COLO668 (cell line): ENCODE measurements around the gene FBXO22.
"Not testable (repeated sequence)": the region's sequence is repeated elsewhere in the genome, so short reads cannot be mapped to it uniquely, and the experiment has no call there.

Source experiments
- DNase-seq: peaks from one replicate; lab custom pipeline; 2025; ENCODE audit not compliant: unreplicated experiment; lab: John Stamatoyannopoulos, UW

FBXO22 gene

DNA sequence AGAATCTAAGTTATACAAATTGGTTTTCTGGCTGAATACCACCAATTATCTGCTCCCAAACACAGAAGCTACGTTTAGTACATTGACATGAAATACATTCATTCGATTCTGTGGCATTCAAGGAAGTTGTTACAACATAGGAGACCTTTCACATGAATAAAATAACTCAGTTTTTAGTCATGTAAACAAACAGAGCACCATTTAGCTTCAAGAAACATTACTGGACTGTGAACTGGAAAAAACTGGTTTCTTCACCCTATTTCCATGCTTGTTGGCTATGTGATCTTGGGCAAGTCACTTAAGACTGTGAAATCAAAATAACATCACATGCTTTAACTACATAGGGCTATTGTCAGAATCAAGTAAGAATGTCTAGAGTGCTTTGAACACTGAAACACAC lies 62.4 kb downstream of the FBXO22 start:
- DNase-seq = no peak

DNA sequence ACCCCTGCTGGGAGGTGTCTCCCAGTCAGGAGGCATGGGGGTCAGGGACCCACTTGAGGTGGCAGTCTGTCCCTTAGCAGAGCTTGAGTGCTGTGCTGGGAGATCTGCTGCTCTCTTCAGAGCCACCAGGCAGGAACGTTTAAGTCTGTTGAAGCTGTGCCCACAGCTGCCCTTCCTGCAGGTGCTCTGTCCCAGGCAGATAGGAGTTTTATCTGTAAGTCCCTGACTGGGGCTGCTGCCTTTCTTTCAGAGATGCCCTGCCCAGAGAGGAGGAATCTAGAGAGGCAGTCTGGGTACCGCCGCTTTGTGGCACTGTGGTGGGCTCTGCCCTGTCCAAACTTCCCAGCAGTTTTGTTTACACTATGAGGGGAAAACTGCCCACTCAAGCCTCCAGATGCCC lies 73.1 kb downstream of the FBXO22 start:
- DNase-seq = not testable (repeated sequence)

DNA sequence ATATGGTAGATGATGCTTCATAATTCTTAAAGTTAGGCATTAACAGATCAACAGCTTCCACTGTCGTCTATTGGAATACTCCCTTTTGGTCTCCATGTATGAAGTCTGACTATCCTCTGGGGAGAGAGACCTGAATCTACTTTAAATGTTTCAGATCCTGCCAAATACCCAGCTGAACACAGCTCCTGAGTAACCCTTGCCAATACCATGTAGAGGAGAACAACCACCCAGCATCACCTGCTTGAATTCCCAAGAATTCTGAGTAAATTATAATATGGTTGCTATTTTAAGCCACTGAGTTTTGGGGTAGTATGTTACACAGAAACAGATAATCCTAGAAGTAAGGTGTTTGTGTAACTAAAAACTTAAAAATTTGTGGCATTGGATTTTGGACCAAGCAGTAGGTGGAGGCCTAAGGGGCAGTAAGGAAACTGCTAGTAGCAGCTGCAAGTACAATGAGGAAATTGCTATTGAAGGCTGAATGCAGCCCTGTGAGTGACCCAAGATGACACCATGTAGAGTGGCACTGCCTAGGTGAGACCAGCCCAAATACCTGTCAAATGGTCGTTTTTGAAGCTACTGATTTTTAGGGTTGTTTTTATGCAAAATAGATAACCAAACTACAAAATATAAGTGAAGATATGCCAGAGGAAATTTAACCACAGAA lies 77.6 kb downstream of the FBXO22 start:
- no peak for DNase-seq

DNA sequence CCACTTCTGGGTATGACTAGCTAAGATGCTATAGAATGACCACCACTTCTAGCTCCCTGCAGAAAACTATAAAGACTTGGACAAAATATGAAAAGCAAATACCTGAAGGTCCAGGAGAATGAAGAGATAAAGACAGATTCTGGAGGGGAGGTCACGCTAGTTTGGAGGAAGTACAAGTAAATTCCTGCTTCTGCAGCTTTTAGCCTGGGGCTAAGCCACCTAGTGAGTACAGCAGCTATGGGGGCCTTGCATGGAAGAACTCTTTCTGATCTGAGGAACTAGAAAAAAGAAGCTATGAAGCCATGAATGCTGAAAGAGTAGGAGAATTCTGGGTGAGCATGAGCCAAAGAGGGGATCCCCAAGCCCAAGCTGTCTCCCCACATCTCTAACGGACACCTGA lies 78.8 kb downstream of the FBXO22 start:
- DNase-seq = no peak

DNA sequence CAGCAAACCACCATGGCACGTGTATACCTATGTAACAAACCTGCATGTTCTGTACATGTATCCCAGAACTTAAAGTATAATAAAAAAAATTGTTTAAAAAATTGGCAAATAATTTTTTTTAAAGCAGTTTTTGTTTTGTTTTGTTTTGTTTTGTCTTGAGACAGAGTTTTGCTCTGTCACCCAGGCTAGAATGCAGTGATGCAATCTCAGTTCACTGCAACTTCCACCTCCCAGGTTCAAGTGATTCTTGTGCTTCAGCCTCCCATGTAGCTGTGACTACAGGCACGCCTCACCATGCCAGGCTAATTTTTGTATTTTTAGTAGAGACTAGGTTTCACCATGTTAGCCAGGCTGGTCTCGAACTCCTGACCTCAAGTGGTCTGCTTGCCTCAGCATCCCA lies 81.0 kb downstream of the FBXO22 start:
- DNase-seq = not testable (repeated sequence)

DNA sequence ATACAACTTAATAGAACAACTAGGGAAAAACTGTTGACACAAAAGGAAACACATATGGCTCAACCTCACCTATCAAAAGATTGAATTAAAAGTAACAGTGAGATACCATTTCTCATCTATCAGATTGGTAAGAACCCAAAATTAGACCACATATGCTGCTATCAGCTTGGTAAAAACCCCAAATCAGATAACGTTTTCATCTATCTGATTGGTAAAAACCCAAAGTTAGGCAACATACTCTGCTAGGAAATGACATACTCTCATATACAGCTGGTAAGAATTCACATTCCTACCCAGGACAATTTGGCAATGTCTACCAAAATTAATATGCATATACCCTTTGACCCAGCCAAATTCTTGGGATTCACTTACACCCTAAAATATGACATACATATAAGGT lies 82.3 kb downstream of the FBXO22 start:
- DNase-seq = no peak

DNA sequence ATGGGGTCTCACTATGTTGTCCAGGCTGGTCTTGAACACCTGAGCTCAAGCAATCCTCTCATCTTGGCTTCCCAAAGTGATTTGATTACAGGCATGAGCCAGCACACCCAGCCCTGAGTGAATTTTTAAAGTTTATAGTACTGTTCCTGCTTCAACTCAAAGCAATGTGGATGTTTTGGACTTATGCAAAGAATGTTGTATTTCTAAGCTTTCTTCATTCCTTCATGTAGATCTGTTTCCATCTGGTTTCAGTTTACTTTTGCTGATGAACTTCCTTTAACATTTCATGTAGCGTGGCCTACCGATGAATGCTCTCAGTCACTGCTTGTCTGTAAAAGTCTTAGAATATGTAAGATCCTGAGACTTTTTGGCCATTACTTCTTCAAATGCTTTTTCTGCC lies 85.4 kb downstream of the FBXO22 start:
- no peak for DNase-seq

DNA sequence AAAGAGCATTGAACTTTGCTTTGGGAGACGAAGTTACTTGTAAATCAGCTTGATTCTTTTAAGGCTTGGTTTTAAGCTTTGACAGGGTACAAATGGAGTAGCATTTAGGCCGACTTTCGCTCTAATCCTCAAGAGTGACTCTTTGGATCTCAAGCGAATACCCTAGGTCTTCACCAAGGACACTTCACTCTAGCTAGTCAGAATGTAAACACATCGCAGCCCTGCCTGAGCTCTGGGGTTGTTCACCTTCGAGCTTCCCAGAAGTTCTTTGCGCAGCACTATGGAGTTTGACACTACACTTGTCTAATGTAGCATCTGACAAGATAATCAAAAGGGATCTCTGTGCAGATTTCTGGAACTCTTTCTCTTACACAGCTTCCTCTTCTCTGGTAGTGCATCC lies 86.2 kb downstream of the FBXO22 start:
- no peak for DNase-seq
